ENCODE data around the gene ASPHD1.
"Not testable (repeated sequence)": the region's sequence is repeated elsewhere in the genome, so short reads cannot be mapped to it uniquely, and the experiment has no call there.

ASPHD1 gene

DNA sequence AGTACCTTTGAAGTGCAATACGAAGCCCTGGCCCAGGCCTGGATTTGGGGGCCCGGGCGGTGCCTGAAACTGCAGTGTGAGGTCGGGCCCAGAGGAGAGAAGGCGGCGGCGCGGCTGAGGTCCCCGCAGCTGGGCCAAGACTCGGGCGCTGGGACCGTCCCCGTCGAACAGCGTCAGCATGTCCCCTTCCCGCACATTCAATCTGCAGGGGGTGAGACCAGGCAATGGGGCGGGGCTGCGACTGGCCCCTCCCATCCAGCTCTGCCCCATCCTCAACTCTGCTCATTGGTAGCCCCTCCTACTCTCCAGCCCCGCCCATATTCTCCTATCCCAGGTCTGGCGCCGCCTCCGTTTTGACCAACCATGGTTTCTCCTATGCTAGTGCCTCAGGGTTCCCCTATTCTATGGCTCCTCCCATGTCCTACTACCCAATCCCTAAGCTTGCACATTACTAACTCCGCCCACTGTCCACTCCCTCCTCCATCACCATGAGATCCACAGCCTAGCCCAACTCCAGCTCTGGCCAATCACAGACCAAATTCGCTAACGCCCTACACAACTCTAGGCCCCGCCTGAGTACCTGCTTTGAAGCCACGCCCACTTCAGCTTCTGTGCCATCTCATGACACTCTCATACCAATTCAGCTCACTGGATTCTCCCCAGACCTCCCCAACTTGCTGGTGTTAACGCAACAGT, 22.9 kb upstream of the ASPHD1 start:
- peak; percentile 35 for DNase-seq (ENCODE audit: low read depth)

DNA sequence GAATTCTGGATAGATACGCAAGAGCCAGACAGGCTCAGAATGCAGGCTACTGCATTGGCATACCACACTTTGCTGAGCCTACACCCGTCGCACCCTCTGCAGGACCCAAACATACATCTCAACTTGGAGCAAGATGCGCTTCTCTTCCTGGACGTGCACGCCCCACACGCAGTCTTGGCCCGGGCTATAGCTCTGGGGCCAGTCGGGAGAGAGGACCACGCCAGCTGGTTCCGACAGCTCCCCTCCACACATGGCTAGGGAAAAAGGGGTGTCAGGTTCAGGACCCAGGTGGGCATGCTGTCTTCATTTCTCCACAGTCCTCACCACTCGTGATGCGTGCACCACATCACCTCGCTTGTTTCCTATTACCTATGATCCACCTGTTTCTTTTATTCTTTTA, 22.1 kb upstream of the ASPHD1 start:
- no peak for DNase-seq (ENCODE audit: low read depth)

DNA sequence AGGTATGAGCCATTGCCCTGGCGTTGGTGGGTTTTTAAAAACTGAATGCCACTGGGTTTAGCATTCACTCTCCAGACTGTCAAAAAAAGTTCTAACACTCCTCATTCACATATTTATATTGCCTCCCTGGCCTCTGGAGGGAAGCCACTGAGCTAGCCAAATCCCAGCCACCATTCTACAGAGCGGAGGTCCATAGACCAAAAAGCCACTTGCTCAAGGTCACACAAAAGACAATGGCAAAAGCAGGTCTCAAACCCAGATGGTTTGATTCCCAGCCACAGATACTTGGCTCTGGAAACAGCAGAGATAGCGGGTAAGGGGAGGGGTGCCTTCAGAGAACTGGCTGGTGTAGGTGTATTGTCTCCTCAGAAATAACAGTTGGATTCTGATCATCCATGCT, 19.2 kb upstream of the ASPHD1 start:
- no peak for DNase-seq (ENCODE audit: low read depth)

DNA sequence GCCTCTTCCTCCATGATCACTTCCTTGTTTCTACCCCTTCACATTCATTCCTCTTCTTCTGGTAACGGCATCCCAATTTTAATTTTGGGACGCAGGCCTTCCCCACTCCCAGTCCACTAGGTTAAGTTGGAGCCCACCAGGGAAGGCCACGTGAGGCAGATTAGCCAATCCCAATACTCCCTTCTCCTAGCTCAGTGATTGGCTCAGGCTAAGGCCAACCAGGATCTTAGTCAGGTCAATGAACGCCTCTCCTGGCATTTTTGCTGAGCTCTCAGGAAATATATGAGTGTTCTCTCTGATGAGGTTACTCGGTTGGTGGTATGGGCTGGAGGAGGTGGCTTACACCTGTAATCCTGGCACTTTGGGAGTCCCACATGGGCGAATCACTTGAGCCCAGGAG, 16.3 kb upstream of the ASPHD1 start:
- DNase-seq (ENCODE audit: low read depth), result no peak

DNA sequence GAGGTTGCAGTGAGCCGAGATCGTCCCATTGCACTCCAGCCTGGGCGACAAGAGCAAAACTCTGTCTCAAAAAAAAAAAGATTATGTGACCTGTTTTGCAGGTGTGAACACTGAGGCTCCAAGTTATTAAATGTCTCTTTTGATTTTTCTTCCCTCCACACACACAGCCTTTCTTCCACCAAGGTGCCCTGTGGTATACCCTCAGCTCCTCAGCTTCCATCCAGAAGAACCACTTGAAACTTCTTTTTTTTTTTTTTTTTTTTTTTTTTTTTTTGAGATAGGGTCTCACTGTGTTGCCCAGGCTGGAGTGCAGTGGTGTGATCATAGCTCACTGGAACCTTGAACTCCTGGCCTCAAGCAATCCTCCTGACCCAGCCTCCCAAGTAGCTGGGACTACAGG, 10.9 kb upstream of the ASPHD1 start:
- DNase-seq (ENCODE audit: low read depth), result not testable (repeated sequence)

DNA sequence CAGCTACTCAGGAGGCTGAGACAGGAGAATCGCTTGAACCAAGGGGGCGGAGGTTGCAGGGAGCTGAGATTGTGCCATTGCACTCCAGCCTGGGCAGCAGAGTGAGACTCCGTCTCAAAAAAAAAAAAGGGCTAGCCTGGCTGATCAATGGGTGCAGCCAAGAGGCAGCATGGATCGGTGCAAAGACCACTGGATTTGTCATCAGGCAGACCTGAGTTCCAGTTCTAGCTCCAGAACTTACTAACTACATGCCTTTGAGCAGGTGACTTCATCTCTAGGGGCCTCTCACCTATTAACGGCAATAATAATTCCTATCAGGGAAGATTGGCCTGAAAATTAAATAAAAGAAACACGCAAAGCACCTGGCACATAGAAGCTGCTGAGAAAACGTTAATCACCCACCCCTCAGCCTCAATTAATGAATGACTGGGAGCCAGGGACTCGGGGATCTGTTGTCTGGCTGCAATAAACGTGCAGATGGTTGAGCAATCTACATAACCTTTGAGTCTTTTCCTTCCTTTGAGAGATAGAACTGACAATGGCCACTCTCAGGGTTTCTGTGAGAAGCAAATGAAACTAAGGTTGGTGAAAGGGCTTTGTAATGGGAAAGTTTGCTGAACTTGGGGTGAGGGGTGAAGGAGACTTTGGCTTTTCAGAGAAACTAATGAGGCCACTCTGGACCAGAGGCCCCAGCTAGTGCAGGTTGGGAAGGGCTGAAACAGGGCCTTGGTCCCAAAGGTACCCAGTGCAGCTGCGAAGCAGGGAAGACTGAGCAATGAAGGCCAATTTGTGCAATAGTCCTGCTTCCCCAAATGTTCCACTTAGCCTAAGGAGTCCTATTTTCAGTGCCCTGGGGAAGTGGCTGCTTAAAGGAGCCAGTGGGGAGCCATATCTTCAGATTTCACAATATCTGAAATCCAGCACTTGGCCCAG, 8.5 kb upstream of the ASPHD1 start:
- DNase-seq (ENCODE audit: low read depth), result no peak

DNA sequence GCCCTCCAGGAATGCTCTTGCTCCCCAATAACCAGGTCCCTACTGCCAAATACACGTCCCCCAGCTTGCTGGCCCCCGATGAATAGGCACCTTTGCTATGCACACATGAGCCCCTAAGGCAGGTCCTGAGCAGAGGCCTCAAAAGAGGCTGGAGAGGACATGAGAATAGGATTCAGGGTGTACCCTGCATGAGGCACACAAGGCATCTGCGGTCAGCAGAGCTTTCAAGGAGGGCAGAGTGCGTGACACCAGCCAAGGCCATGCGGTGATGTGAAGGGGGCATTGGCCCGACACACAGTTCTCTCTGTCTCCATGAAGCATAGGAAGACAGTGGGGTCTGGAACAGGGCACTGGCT, 7.9 kb upstream of the ASPHD1 start:
- no peak for DNase-seq (ENCODE audit: low read depth)

DNA sequence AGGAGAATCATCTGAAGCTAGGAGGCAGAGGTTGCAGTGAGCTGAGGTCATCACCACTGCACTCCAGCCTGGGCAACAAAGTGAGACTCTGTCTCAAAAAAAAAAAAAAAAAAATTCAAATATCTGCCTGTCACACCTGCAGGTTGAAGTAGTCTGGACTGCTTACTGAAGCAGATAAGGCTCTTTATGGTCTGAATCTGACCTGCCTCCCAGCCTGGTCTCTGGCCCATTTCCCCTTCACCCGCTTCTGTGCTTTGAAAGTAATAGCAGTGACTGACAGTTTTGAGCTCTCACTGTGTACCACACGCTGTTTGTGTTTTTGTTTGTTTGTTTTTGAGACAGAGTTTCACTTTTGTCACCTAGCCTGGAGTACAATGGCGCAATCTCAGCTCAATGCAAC, 6.7 kb upstream of the ASPHD1 start:
- DNase-seq (ENCODE audit: low read depth), result no peak

DNA sequence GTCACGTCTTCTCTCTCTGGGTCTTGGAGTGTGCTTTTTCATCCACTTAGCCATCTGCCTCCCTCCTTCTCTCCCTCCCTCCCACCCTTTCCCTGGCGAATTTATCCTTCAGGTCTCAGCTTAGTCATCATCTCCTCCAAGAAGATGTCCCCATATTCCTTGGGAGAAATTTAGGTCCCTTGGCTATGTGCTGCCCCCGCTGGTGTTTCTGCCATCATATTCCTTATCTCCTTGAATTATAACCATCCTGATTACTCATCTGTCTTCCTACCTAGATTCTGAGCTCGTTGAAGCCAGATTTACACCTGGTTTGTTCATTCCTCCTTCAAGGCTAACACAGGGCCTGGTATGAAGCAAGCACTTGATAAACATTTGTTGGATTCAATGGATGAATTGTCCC, 5.9 kb upstream of the ASPHD1 start:
- DNase-seq (ENCODE audit: low read depth), result no peak

DNA sequence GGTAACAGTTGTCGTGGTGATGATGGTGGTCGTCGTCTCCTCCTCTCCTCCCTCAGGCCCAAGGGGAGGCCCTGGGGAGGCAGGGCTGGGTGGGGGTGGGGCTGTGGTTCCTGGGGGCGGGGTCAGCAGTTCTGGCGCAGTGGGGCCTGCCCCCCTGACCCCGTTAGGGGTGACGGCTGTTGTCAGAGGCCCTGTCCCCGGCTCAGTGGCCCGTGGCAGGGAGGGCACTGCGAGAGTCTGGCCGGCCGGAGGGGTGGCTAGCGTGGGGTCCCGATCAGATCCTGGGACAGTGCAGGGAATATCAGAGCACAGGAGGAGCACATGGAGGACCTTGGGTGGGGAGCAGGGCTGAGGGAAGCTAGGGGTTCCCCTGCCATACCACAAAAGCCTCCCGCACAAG, 3.4 kb upstream of the ASPHD1 start:
- no peak for DNase-seq (ENCODE audit: low read depth)

DNA sequence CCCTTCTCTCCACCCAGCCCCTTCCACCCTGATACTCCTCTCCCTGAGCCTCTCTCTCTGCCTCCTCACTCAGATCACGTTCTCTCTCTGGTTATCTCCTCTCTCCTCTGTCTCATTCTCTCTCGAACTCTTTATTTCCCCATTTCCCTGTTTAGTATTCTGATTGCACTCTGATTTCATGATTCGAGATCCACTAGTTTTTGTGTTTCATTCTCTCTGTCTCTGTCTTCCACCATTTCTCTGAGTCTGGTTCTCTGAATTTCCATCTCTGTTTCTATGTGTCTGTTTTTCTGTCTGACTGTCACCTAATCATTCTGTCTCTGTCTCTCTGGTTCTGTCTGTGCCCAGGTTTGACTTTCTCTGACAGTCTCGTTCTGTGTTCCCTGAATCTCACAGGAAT, 3.0 kb upstream of the ASPHD1 start:
- no peak for DNase-seq (ENCODE audit: low read depth)

DNA sequence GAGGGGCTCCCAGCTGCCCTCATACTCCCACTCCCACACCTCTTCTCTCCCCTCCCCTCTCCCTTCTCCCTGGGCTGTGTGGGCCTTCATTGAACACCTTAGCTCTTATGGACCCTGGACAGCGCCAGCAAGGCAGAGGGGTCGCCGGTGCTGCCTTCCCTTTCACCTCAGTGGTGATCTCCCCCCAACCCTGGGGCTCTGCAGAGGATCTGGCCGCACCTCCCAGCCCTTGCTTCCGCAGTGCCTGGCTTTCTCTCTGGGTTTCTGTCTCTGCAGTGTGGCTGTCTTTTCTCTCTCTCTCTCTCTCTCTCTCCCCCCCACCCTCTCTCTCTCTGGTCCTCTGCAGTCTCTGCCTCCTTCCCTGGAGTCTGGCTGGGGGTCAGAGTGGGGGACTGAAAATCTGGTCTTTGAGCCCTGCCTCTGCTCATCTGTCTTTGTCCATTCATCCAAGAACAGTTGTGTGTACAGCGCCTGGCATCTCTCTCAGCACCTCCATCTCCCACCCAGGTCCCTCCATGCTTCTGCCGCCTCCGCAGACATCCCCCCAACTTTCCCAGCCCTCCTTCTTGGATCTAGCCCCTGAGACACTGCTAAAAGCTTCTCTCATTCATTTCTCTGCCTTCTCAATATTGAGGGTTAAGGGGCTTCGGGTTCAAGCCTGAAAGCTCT, 2.0 kb upstream of the ASPHD1 start:
- DNase-seq (ENCODE audit: low read depth), result no peak

DNA sequence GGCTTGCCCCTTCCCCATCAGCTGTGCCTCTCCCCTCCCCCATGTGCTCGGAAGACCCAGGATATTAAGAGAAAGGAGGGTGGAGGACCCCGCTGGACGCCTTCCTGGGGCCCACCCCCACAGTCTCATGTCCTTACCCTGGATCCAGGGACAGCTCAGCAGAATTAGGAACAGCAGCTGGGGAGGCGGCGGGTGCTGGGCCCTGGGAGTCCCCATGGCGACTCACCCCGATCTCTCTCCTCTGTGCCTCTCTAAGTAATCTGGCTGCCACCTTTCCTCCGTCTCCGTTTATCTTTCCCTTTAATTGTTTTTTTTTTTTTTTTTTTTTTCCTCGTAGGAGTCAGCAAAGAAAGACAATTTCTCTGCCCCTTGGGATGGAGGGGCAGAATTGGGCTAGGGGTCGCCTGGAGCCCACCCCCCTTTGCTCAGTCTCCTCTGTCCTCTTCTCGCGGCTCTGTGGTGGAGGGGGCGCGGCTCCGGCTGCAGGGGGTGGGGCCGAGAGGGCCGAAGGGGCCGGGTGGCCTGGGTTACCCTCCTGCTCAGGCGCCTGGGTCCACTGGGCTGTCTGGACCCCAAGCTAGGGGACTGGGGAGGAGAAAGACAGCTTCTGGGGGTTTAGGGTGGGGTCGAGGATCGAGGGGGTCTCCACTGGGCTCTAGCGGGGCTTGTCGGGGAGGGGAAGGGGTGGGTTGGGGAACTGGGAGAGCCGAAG, 1.3 kb upstream of the ASPHD1 start:
- no peak for DNase-seq (ENCODE audit: low read depth)

DNA sequence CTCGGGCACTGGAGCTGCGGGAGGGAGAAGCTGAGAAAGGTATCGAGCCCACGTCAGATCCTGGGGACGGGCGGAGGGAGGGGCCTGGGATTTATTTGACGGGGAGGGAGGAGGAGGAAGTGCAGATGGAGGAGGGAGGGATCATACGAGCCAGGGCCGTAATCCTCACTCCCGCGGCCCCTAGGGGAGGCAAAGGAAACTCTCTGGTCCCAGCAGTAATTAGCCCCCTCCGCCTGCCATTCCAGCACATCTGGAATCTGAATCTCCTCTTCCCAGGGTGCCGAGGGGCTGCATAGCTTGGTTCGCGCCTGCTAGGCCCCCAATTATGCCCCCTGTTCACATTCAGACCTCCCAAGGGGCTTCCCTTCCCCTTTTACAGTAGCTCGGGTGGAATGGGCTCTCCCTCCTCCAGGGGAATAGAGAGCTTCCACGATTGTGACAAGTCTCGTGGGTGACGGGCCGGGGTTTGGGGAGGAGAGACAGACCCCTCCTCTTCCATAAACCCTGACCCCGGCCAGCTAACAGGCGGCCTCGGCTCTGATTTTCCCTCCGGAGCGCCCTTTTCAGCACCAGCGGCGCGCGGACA, 679 bp upstream of the ASPHD1 start, which contains the start of gene SEZ6L2:
Gene SEZ6L2, minus strand, starts transcription at position 35 of the 586 bp plus-strand sequence. CDS start 531 bp downstream, outside the sequence.
- DNase-seq (ENCODE audit: low read depth), result no peak

DNA sequence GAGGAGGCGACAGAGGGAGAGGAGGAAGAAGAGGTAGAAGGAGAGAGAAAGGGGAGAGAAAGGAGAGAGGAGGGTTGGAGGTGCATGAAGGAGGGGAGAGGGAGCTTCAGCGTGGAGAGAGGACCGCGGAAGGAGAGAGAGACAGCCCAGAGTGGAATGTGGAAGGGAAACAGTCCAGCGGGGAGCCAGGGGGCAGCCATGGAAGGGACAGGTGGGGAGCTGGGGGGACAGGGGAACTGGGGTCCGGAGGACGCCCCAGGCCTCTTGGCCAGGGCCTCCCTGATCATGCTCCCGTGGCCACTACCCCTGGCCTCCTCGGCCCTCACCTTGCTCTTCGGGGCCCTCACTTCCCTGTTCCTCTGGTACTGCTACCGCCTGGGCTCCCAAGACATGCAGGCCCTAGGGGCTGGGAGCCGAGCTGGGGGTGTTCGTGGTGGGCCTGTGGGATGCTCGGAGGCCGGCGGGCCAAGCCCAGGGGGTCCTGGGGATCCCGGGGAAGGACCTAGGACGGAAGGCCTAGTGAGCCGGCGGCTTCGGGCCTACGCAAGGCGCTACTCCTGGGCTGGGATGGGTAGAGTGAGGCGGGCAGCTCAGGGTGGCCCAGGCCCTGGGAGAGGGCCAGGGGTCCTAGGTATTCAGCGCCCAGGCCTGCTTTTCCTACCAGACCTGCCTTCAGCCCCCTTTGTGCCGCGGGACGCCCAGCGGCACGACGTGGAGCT, 759 bp downstream of the ASPHD1 start:
- DNase-seq (ENCODE audit: low read depth), result no peak

DNA sequence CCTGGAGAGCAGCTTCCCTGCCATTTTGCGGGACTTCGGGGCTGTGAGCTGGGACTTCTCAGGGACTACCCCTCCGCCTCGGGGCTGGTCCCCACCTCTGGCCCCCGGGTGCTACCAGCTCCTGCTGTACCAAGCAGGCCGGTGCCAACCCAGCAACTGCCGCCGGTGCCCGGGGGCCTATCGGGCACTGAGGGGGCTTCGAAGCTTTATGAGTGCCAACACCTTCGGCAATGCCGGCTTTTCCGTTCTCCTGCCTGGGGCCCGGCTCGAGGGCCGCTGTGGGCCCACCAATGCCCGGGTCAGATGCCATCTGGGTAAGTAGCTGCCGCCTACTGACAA, 1.3 kb downstream of the ASPHD1 start:
- no peak for DNase-seq (ENCODE audit: low read depth)

DNA sequence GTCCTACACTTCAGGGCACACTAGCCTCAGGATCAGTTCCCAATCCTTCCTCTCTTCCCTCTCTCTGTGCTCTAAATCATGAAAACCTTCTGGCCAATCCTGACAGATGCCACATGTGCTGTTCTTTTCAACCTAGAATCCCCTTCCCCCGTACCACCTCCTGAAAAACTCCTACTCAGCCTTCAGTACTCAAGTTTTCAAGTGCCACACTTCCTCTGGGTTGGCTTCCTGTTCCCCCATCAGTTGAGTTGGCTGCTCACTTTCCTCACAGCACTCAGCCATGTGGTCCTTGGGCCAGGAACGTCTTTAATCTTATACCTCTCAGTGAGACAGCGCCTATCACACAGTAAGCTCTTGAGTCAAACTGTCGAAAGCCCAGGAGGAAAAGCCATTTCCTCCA, 3.3 kb downstream of the ASPHD1 start:
- no peak for DNase-seq (ENCODE audit: low read depth)

DNA sequence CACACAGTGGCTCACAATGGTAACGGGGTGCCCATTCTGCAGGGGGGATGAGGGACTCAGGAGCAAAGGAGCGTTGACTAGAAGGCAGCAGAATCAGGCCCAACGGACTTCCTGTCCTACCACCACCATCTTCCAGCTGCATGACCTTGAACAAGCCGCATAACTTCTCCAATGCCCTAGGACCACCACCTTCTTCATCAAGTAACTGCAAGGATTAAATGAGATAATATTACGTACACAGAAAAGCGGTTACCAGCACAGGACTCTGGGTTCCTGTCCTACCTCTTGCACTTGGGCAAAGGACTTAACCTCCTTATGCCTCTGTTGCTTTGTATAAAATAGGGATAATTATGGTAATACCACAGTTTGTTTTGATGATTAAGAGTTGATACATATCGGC, 4.7 kb downstream of the ASPHD1 start:
- DNase-seq (ENCODE audit: low read depth), result no peak

DNA sequence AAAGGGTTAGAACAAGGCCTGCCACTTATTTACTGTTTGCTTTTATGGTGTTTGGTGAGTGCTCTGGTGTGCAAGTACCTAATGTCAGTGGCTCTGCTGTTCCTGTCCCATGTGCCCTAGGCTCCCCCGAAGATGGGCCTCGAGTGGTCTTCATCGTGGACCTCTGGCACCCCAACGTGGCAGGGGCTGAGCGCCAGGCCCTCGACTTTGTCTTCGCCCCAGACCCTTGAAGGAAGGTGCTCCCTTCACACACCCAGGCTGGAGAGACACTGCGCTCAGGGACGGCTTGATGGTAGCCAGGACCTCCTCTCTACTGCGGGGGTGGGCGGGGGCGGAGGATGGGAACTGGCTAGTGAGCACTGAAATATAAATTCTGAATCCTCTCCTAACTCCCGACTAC, 5.4 kb downstream of the ASPHD1 start:
- DNase-seq (ENCODE audit: low read depth), result no peak

DNA sequence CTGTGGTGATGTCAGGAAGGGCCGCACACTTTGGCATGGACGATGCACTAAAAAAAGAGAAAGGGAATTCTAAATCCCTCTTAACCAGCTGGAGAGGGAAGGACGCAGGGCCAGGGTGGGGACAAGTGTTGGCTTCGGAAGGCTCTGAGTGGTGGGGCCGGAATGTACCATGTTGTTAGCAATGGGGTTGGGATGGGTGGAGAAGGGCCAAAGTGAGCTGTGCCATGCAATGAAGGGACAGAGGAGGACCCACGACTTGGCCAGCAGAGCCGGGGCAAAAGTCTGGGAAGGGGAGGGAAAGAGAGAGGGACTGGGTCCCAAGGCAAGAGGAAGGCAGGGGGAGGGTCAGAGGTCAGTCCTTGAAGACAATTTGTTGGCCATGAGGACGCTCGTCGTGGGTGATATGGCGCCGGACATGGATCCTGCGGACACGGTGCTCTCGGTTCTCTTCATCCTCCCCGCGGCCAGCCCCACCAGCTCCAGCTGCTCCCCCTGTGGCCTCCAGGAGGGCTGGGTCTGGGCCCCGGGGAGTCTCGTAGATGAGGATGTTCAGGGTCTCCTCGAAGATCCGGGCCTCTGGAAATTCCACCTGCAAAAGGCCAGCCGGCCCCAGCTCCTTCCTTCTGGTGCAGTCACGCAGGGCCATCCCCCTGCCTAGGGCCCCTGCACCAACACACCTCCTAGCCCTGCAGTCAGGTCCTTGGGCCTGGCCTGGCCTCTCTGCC, 6.4 kb downstream of the ASPHD1 start:
- DNase-seq (ENCODE audit: low read depth), result no peak

DNA sequence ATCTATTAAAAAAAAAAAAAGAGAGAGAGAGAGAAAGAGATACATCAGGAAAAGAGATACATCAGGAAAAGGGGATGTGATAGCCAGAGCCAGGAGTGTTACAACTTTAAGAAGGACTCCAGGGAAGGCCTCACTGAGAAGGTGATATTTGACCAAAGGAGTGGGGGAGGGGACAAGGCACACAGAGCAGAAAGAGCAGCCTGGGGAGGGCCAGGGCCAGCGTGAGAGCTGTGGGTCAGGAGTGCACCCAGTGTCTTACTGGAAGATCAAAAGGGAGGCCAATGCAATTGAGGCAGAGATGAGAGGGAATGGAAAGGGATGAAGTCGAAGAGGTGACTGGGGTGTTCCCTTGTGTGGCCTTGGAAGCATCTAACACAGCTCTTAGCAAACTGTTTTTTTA, 7.7 kb downstream of the ASPHD1 start:
- DNase-seq (ENCODE audit: low read depth), result no peak
